Adrenal gland (tissue), 19 donors: Measurements from ENCODE around the gene PGK2. TPM values are rescaled to one million over a fixed set of nuclear protein-coding genes. Genes with fewer than 3 reads are reported as not detected.

Experiments
- DNase-seq, 7 donors: peaks; one replicate each; pipeline ENCODE4 v3.0.0-alpha.2; 2019 to 2020
- H3K27ac ChIP-seq, 5 donors: fragments of 200-600 bp; sonication (generic) in 4 of 5; 1 replicate in 3 of 5; 2 replicates in 2 of 5; pipeline versions ENCODE4 v1.5.1 to v1.8.0; 2016 to 2020; ENCODE audit warnings: mild to moderate bottlenecking in 1 of 5
- H3K27me3 ChIP-seq: fragments of 200-600 bp; 2 replicates; pipeline ENCODE4 v1.8.0; 2021
- H3K36me3 ChIP-seq, 2 donors: fragments of 200-600 bp; replicated peaks in 1 of 2; 1 replicate in 1 of 2; 2 replicates in 1 of 2; pipeline versions ENCODE4 v1.5.1 to v1.8.0; 2018 to 2022
- H3K4me1 ChIP-seq, 2 donors: fragments of 200-600 bp; replicated peaks in 1 of 2; 1 replicate in 1 of 2; 2 replicates in 1 of 2; pipeline versions ENCODE4 v1.5.1 to v1.8.0; 2018 to 2021
- H3K4me3 ChIP-seq, 4 donors: fragments of 200-600 bp; sonication (generic) in 3 of 4; one replicate each; pipeline ENCODE4 v1.5.1; 2016 to 2018
- H3K9me3 ChIP-seq, 3 donors: fragments of 200-600 bp; sonication (generic) in 1 of 3; replicated peaks in 1 of 3; 1 replicate in 2 of 3; 2 replicates in 1 of 3; pipeline versions ENCODE4 v1.5.1 to v1.8.0; 2016 to 2021
- CTCF ChIP-seq, 6 experiments: fragments of 450-650 bp in 4 of 6; fragments of 200-600 bp in 2 of 6; sonication (generic) in 1 of 6; IDR thresholded peaks; 1 replicate in 5 of 6; 2 replicates in 1 of 6; pipeline versions ENCODE4 v1.5.1 to v1.8.0; 2016 to 2021; ENCODE audit warnings: antibody characterized with exemption in 6 of 6, mild to moderate bottlenecking in 2 of 6, moderate library complexity in 1 of 6
- POLR2A ChIP-seq, 2 donors: fragments of 450-650 bp; IDR thresholded peaks; one replicate each; pipeline ENCODE4 v1.6.1; 2017; ENCODE audit warnings: antibody characterized with exemption in 2 of 2, mild to moderate bottlenecking in 2 of 2, moderate library complexity in 1 of 2
- WGBS, 4 donors: extraction: QIAGEN DNeasy Blood & Tissue Kit in 2 of 4; methylation state at CpG; one replicate each; pipeline versions ENCODE4 v1.1.5 to v1.1.7; 2013 to 2017; 5-methylcytosine and 5-hydroxymethylcytosine counted together
- intact Hi-C, 2 donors: fragments of 100-400 bp; cut with DNase I; formaldehyde crosslinking; loops; one replicate each; pipeline versions ENCODE4 v1.14.1 to v1.15.0; 2022 to 2023
- long read RNA-seq, 10 donors: library from polyadenylated mRNA in 3 of 10; unstranded in 2 of 10; stranded (forward) in 1 of 10; transcript quantifications; one replicate each; pipeline ENCODE4 v2.0.0 and lab custom pipeline, GENCODE V29; 2021 to 2026
- polyA plus RNA-seq, 3 donors: library from polyadenylated mRNA; stranded (reverse); fragments of 200-250 nt in 2 of 3; fragments of 350-450 nt in 1 of 3; fragmentation: Illumina TruSeq in 1 of 3; extraction: RNeasy Lipid Tissue Mini Kit (QIAGEN cat#74804) in 1 of 3; gene quantifications; one replicate each; pipeline ENCODE4 v1.2.3, GENCODE V29; 2013 to 2014
- total RNA-seq, 9 donors: library from RNA; depleted of rRNA in 4 of 9; stranded (reverse); fragments of >200 nt in 4 of 9; fragments of 120-200 nt in 1 of 9; fragmentation: NEBNext Ultra II Directional in 1 of 9; extraction: Animal tissue kit (Norgen Biotek cat#: 25700) in 1 of 9; gene quantifications; one replicate each; pipeline versions ENCODE4 v1.1.0 to v1.2.4, GENCODE V29; 2013 to 2023
- donor health status: healthy with polysubstance abuse.
- donor health status: Bipolar disorder and iron deficiency.
- donor health status: DM: yes; HTN: yes; CAD: no.
- donor health status: DM: no; HTN: no; CAD: no.
- donor health status: DM: no; HTN: no; CAD: no.
- donor health status: DM: yes; HTN: yes; CAD: no.

PGK2 gene
- not detected for total RNA-seq
- not detected for polyA plus RNA-seq
- long read RNA-seq, donor 1, result 0 reads
- long read RNA-seq, donor 2, result 0 reads
- long read RNA-seq, donor 3, result 0 reads
- long read RNA-seq, donor 4, result 0 reads
- long read RNA-seq, donor 5, result 0 reads
- long read RNA-seq, donor 6, result 0 reads
- long read RNA-seq, donor 7, result 0 reads
- long read RNA-seq, donor 8, result 0 reads
- long read RNA-seq, donor 9, result 0 reads
- long read RNA-seq, donor 10, result 0 reads

DNA sequence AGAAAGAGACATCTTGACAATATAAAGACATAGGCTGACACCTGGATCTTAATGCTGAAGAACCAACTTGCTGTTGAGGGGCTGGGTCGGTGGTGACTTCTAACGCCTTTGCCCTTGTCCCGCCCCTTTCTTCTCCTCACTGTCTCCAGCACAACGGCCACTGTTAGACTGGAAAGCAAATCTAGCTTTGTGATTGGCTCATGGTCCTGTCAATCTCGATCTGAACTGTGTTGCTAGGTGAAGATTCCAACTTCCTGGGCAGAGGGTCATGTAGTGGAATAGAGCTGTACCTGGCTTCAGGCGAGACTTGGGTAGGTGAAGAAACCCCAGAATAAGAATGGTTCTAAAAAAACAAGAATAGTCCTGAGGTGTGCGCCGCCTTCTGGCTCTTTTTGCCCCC, at the start of gene PGK2:
PGK2 (minus strand) TSS at position 110 of the 400 bp plus-strand sequence; CDS start at position 12, 98 bp downstream.
- 81 to 84% (median 82%) methylated on average over 8 of the region's 8 CpGs for WGBS, 4 donors
- TF ChIP-seq CTCF (IDR thresholded peaks at IDR 0.05), result no peak
- TF ChIP-seq POLR2A (IDR thresholded peaks at IDR 0.05), result no peak
- no peak for DNase-seq
- Histone ChIP-seq H3K4me1 (no peaks in the 10 kb centered on the region), H3K36me3 (no peaks in the 10 kb centered on the region), H3K9me3 (no peaks in the 10 kb centered on the region), H3K27me3 (no peaks in the 10 kb centered on the region), H3K27ac (no peak within 1 kb of the TSS), H3K4me3 (no peak within 1 kb of the TSS)
- intact Hi-C loops, result no loop called here

DNA sequence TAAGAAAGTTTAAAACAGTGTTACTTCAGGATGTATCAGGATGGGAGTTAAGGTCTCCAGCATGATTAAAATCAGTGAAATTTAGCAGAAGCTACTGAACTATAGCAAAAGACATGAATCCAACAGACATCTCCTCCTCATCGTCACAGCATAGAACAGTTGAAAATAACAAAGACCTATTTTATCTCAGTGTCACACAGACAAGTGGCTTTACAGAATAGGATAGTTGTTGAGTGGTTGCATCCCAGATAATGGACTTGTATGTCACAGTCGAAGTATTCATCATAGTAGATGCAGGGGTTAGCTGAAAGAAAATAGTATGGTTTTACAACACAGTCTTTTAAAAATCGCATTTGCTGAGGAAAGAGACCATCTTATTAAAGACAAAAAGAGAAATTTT, 48.1 kb upstream of the PGK2 start:
- TF ChIP-seq CTCF (IDR thresholded peaks at IDR 0.05), result no peak
- TF ChIP-seq POLR2A (IDR thresholded peaks at IDR 0.05), result no peak
- Histone ChIP-seq H3K27ac (no peak overlapping the region), H3K9me3 (no peaks in the 10 kb centered on the region), H3K36me3 (no peaks in the 10 kb centered on the region), H3K4me1 (no peaks in the 10 kb centered on the region), H3K27me3 (no peaks in the 10 kb centered on the region), H3K4me3 (no peak overlapping the region)
- intact Hi-C loops, result no loop called here
- no peak for DNase-seq
- WGBS, 4 donors, result 63 to 77% (median 71%) methylated on average over 3 of the region's 3 CpGs

- DNase-seq, result no peak
- Histone ChIP-seq H3K27me3 (no peaks in the 10 kb centered on the region), H3K4me3 (no peak overlapping the region), H3K27ac (no peak overlapping the region), H3K36me3 (no peaks in the 10 kb centered on the region), H3K4me1 (no peaks in the 10 kb centered on the region), H3K9me3 (no peaks in the 10 kb centered on the region)
- intact Hi-C loops, result no loop called here
- WGBS, 4 donors, result 76 to 82% (median 80%) methylated on average over 1 of the region's 1 CpG
- TF ChIP-seq CTCF (IDR thresholded peaks at IDR 0.05), result no peak
- no peak for TF ChIP-seq POLR2A (IDR thresholded peaks at IDR 0.05)
Observed at GRCh38 chr6:49833386-49833785, 46.3 kb upstream of the PGK2 start.

- WGBS, 4 donors, result 49 to 61% (median 54%) methylated on average over 5 of the region's 5 CpGs
- no peaks in the 10 kb centered on the region for H3K4me1 ChIP-seq
- H3K27ac ChIP-seq, result no peak overlapping the region
- H3K4me3 ChIP-seq, result no peak overlapping the region
- H3K9me3 ChIP-seq, result no peaks in the 10 kb centered on the region
- no peaks in the 10 kb centered on the region for H3K27me3 ChIP-seq
- TF ChIP-seq CTCF (IDR thresholded peaks at IDR 0.05) (no peak), POLR2A (IDR thresholded peaks at IDR 0.05) (no peak)
- intact Hi-C loops, result no loop called here
- no peaks in the 10 kb centered on the region for H3K36me3 ChIP-seq
- DNase-seq, result no peak
Observed at GRCh38 chr6:49826743-49827406, 39.8 kb upstream of the PGK2 start.
